Right lobe of liver (tissue), 6 donors: ENCODE results near the gene NEK1. TPM values are rescaled to one million over a fixed set of nuclear protein-coding genes. Genes with fewer than 3 reads are reported as not detected.

Experiments used
- ATAC-seq, 4 donors: fragments of 200-7000 bp; cut with Tn5 transposase; one replicate each; pipeline ENCODE4 v1.9.1; 2020; ENCODE audit warnings: mild to moderate bottlenecking in 4 of 4, moderate library complexity in 4 of 4
- DNase-seq, 3 donors: peaks; one replicate each; pipeline ENCODE4 v3.0.0-alpha.2; 2020
- H3K27ac ChIP-seq, 3 donors: fragments of 200-600 bp; one replicate each; pipeline ENCODE4 v1.8.0; 2022
- H3K27me3 ChIP-seq, 2 donors: fragments of 200-600 bp; one replicate each; pipeline ENCODE4 v1.8.0; 2022
- H3K36me3 ChIP-seq, 4 donors: fragments of 200-600 bp; sonication (generic) in 1 of 4; one replicate each; pipeline versions ENCODE4 v1.5.1 to v1.8.0; 2017 to 2022; ENCODE audit warnings: control low read depth in 1 of 4
- H3K4me1 ChIP-seq, 4 donors: fragments of 200-600 bp; sonication (generic) in 1 of 4; one replicate each; pipeline versions ENCODE4 v1.5.1 to v1.8.0; 2017 to 2022; ENCODE audit warnings: control low read depth in 1 of 4
- H3K4me3 ChIP-seq, 3 donors: fragments of 200-600 bp; one replicate each; pipeline ENCODE4 v1.8.0; 2022
- H3K9me3 ChIP-seq, 4 donors: fragments of 200-600 bp; sonication (generic) in 1 of 4; one replicate each; pipeline versions ENCODE4 v1.5.1 to v1.8.0; 2017 to 2022; ENCODE audit warnings: control low read depth in 1 of 4
- CTCF ChIP-seq, 4 donors: fragments of 200-600 bp in 3 of 4; fragments of 450-650 bp in 1 of 4; IDR thresholded peaks; one replicate each; pipeline versions ENCODE4 v1.5.1 to v1.8.0; 2016 to 2022; ENCODE audit warnings: antibody characterized with exemption in 4 of 4, mild to moderate bottlenecking in 2 of 4
- POLR2A ChIP-seq: fragments of 450-650 bp; IDR thresholded peaks from one replicate; pipeline ENCODE4 v1.6.1; 2017; ENCODE audit warnings: antibody characterized with exemption, mild to moderate bottlenecking
- WGBS: methylation state at CpG from one replicate; pipeline ENCODE4 v1.1.6; 2018; ENCODE audit warnings: low coverage, low lambda C conversion rate; ENCODE audit not compliant: insufficient coverage; ENCODE audit errors: missing lambda C conversion rate; 5-methylcytosine and 5-hydroxymethylcytosine counted together
- intact Hi-C, 2 donors: fragments of 100-400 bp; cut with DNase I; formaldehyde crosslinking; loops; one replicate each; pipeline versions ENCODE4 v1.11.2 to v1.14.1; 2022
- total RNA-seq, 6 experiments: library from RNA; depleted of rRNA in 2 of 6; stranded (reverse); fragments of >200 nt in 2 of 6; fragmentation: NEBNext Ultra II Directional in 3 of 6; extraction: Animal tissue kit (Norgen Biotek cat#: 25700) in 3 of 6; gene quantifications; one replicate each; pipeline versions ENCODE4 v1.1.0 to v1.2.4, GENCODE V29; 2016 to 2023
- donor health status: DM: no; HTN: yes; CAD: no.
- donor health status: DM: no; HTN: no; CAD: no.
- donor health status: DM: no; HTN: no; CAD: no.
- donor health status: DM: no; HTN: yes; CAD: no.
- donor health status: DM: no; HTN: yes; CAD: no.

Gene NEK1
- total RNA-seq, 6 experiments from 2014 or later: 4.1 to 5.2 (median 4.5) TPM

GRCh38 chr4:169410839-169411770 lies 201.3 kb downstream of the NEK1 start:
- no peak for TF ChIP-seq CTCF (IDR thresholded peaks at IDR 0.05)
- no peak for TF ChIP-seq POLR2A
- H3K4me3 ChIP-seq: no peak overlapping the region
- DNase-seq (no peak), ATAC-seq (peak; percentile 62 to 84 (median 82))
- H3K9me3 ChIP-seq: no peaks in the 10 kb centered on the region
- intact Hi-C loops: no loop called here
- H3K27ac ChIP-seq: no peak overlapping the region
- H3K27me3 ChIP-seq: no peaks in the 10 kb centered on the region
- H3K36me3 ChIP-seq: no peaks in the 10 kb centered on the region
- peaks cover 0 to 7% (median 0%) of the 10 kb centered on the region in 4 donors for H3K4me1 ChIP-seq
- 67% methylated on average over 9 of the region's 12 CpGs for WGBS

- TF ChIP-seq CTCF (IDR thresholded peaks at IDR 0.05): no peak
- no peak for TF ChIP-seq POLR2A
- Histone ChIP-seq H3K27ac (no peak overlapping the region), H3K9me3 (no peaks in the 10 kb centered on the region), H3K27me3 (no peaks in the 10 kb centered on the region), H3K36me3 (no peaks in the 10 kb centered on the region), H3K4me3 (no peak overlapping the region), H3K4me1 (no peaks in the 10 kb centered on the region)
- ATAC-seq: no peak
- WGBS: 67% methylated on average over 1 of the region's 1 CpG
- DNase-seq: no peak
- intact Hi-C loops: no loop called here
These were observed 205.1 kb downstream of the NEK1 start for GRCh38 chr4:169407217-169407845.

- H3K4me3 ChIP-seq: no peak overlapping the region
- intact Hi-C loops: no loop called here
- H3K9me3 ChIP-seq: no peaks in the 10 kb centered on the region
- TF ChIP-seq POLR2A (no peak), CTCF (IDR thresholded peaks at IDR 0.05) (no peak)
- H3K27ac ChIP-seq: no peak overlapping the region
- H3K27me3 ChIP-seq: no peaks in the 10 kb centered on the region
- H3K36me3 ChIP-seq: no peaks in the 10 kb centered on the region
- no peaks in the 10 kb centered on the region for H3K4me1 ChIP-seq
- ATAC-seq: peak in 1 of 4 donors; percentile 31
- 67% methylated on average over 1 of the region's 1 CpG for WGBS
- DNase-seq: no peak
These were observed 207.4 kb downstream of the NEK1 start for GRCh38 chr4:169404960-169405359.

- Histone ChIP-seq H3K4me1 (no peaks in the 10 kb centered on the region), H3K9me3 (no peaks in the 10 kb centered on the region), H3K36me3 (no peaks in the 10 kb centered on the region), H3K4me3 (no peak overlapping the region), H3K27ac (no peak overlapping the region), H3K27me3 (no peaks in the 10 kb centered on the region)
- 65% methylated on average over 3 of the region's 3 CpGs for WGBS
- no peak for TF ChIP-seq POLR2A
- intact Hi-C loops: no loop called here
- ATAC-seq (no peak), DNase-seq (no peak)
These were observed 211.6 kb downstream of the NEK1 start for GRCh38 chr4:169400832-169401231.
